SU-DHL-6 (cell line): ENCODE results near the gene DENND1B.

Experiments
- H2AFZ ChIP-seq: fragments of 200-600 bp; sonication (generic); 2 replicates; pipeline ENCODE4 v1.6.1; 2014; ENCODE audit warnings: low read depth, mild to moderate bottlenecking, moderate library complexity, mixed read lengths, antibody characterized with exemption, low read length; ENCODE audit not compliant: severe bottlenecking
- H3F3A ChIP-seq: fragments of 200-600 bp; shearing (Covaris generic); 2 replicates; pipeline ENCODE4 v1.6.0; 2016; ENCODE audit warnings: antibody characterized with exemption, mild to moderate bottlenecking; ENCODE audit not compliant: insufficient read depth
- H3K27ac ChIP-seq: fragments of 200-600 bp; sonication (generic); 2 replicates; pipeline ENCODE4 v1.5.1; 2016; ENCODE audit warnings: low read depth, mild to moderate bottlenecking, low read length, moderate library complexity, mixed read lengths
- H3K27me3 ChIP-seq: fragments of 200-600 bp; sonication (generic), shearing (Covaris generic); 2 replicates; pipeline ENCODE4 v1.6.0; 2014; ENCODE audit warnings: mild to moderate bottlenecking, low read length
- H3K36me3 ChIP-seq: fragments of 200-600 bp; sonication (generic); 2 replicates; pipeline ENCODE4 v1.6.1; 2014; ENCODE audit warnings: mild to moderate bottlenecking, low read length, mixed read lengths
- H3K4me2 ChIP-seq: fragments of 300-600, 200-600 bp; shearing (Covaris generic), sonication (generic); 2 replicates; pipeline ENCODE4 v1.6.0; 2014; ENCODE audit warnings: low read length, low read depth, mild to moderate bottlenecking; ENCODE audit not compliant: poor library complexity, severe bottlenecking
- H3K4me3 ChIP-seq: fragments of 200-600 bp; sonication (generic); 2 replicates; pipeline ENCODE4 v1.5.1; 2014; ENCODE audit warnings: antibody characterized with exemption, low read length, mild to moderate bottlenecking, mixed read lengths; ENCODE audit not compliant: insufficient read depth, poor library complexity, severe bottlenecking
- H3K79me2 ChIP-seq: fragments of 200-600 bp; sonication (generic); 2 replicates; pipeline ENCODE4 v1.6.1; 2014; ENCODE audit warnings: mild to moderate bottlenecking, low read length, moderate library complexity; ENCODE audit not compliant: insufficient read depth
- H3K9ac ChIP-seq: fragments of 200-600 bp; sonication (generic); 2 replicates; pipeline ENCODE4 v1.7.0; 2014; ENCODE audit warnings: mild to moderate bottlenecking, low read length
- H3K9me2 ChIP-seq: fragments of 200-600 bp; sonication (generic); replicated peaks from 2 replicates; pipeline ENCODE4 v1.6.1; 2014; ENCODE audit warnings: low read length; ENCODE audit not compliant: insufficient read depth
- H3K9me3 ChIP-seq: fragments of 200-600 bp; sonication (generic); 2 replicates; pipeline ENCODE4 v1.6.1; 2014; ENCODE audit warnings: low read length, mixed read lengths; ENCODE audit not compliant: insufficient read depth
- H4K20me1 ChIP-seq: fragments of 200-600 bp; sonication (generic); 2 replicates; pipeline ENCODE4 v1.6.1; 2014; ENCODE audit warnings: low read depth, mild to moderate bottlenecking, antibody characterized with exemption, low read length, moderate library complexity, mixed read lengths
- EZH2phosphoT487 ChIP-seq: fragments of 200-600 bp; sonication (generic), shearing (Covaris generic); conservative IDR thresholded peaks from 2 replicates; pipeline ENCODE4 v1.6.1; 2018; ENCODE audit warnings: mild to moderate bottlenecking, antibody characterized with exemption, low read length, moderate library complexity, mixed read lengths
- TF ChIP-seq, protein P1 (sequence below): fragments of 200-600 bp; sonication (generic); IDR thresholded peaks from one replicate; pipeline ENCODE4 v1.5.1; 2017; ENCODE audit warnings: antibody characterized with exemption, mild to moderate bottlenecking, low read length, moderate library complexity; ENCODE audit not compliant: insufficient read depth, poor library complexity, severe bottlenecking

The DENND1B gene

GRCh38 chr1:197799271-197799670 is 24.0 kb upstream of the DENND1B start:
- H3K27me3 ChIP-seq: no peaks in the 10 kb centered on the region
- no peak overlapping the region for H3K4me2 ChIP-seq
- H3K27ac ChIP-seq: no peak overlapping the region
- no peaks in the 10 kb centered on the region for H3K9me2 ChIP-seq
- no peak overlapping the region for H3K9ac ChIP-seq
- no peaks in the 10 kb centered on the region for H3K36me3 ChIP-seq
- no peak for TF ChIP-seq EZH2phosphoT487
- TF ChIP-seq, protein P1, sequence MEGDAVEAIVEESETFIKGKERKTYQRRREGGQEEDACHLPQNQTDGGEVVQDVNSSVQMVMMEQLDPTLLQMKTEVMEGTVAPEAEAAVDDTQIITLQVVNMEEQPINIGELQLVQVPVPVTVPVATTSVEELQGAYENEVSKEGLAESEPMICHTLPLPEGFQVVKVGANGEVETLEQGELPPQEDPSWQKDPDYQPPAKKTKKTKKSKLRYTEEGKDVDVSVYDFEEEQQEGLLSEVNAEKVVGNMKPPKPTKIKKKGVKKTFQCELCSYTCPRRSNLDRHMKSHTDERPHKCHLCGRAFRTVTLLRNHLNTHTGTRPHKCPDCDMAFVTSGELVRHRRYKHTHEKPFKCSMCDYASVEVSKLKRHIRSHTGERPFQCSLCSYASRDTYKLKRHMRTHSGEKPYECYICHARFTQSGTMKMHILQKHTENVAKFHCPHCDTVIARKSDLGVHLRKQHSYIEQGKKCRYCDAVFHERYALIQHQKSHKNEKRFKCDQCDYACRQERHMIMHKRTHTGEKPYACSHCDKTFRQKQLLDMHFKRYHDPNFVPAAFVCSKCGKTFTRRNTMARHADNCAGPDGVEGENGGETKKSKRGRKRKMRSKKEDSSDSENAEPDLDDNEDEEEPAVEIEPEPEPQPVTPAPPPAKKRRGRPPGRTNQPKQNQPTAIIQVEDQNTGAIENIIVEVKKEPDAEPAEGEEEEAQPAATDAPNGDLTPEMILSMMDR: no peak
- H3K79me2 ChIP-seq: no peaks in the 10 kb centered on the region
- no peaks in the 10 kb centered on the region for H3F3A ChIP-seq
- no peaks in the 10 kb centered on the region for H4K20me1 ChIP-seq
- H2AFZ ChIP-seq: no peak overlapping the region
- no peak overlapping the region for H3K4me3 ChIP-seq
- H3K9me3 ChIP-seq: peaks cover 30% of the 10 kb centered on the region

- no peak for TF ChIP-seq EZH2phosphoT487
- TF ChIP-seq, protein P1: no peak
Observed at GRCh38 chr1:197798492-197798891, 23.2 kb upstream of the DENND1B start.

DNA sequence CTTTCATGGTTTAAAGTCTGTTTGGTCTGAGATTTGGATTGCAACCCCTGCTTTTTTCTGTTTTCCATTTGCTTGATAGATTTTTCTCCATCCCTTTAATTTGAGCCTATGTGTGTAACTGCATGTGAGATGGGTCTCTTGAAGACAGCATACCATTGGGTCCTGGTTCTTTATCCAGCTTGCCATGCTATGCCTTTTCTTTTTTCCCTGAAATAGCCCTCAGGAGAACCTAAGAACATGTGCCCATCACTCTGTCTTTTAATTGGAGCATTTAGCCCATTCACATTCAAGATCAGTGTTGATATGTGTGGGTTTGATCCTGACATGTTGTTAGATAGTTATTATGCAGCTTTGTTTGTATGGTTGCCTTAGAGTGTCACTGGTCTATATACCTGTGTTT is 21.7 kb upstream of the DENND1B start:
- Histone ChIP-seq H2AFZ (no peak overlapping the region), H3K79me2 (no peaks in the 10 kb centered on the region), H3K27ac (no peak overlapping the region), H3K4me2 (no peak overlapping the region), H3K4me3 (no peak overlapping the region), H3F3A (no peaks in the 10 kb centered on the region), H3K27me3 (no peaks in the 10 kb centered on the region), H3K9me2 (no peaks in the 10 kb centered on the region), H4K20me1 (no peaks in the 10 kb centered on the region), H3K9me3 (peaks cover 30% of the 10 kb centered on the region), H3K36me3 (no peaks in the 10 kb centered on the region), H3K9ac (no peak overlapping the region)
- TF ChIP-seq, protein P1: no peak
- TF ChIP-seq EZH2phosphoT487: no peak

More at GRCh38 chr1:197798492-197798891, 23.2 kb upstream of the DENND1B start:
- Histone ChIP-seq H3K36me3 (no peaks in the 10 kb centered on the region), H3K9ac (no peak overlapping the region), H4K20me1 (no peaks in the 10 kb centered on the region), H3K9me3 (peaks cover 30% of the 10 kb centered on the region), H3K4me3 (no peak overlapping the region), H3K4me2 (no peak overlapping the region), H3K79me2 (no peaks in the 10 kb centered on the region), H3K9me2 (no peaks in the 10 kb centered on the region), H2AFZ (no peak overlapping the region), H3K27ac (no peak overlapping the region), H3F3A (no peaks in the 10 kb centered on the region), H3K27me3 (no peaks in the 10 kb centered on the region)
